PFSK-1 (cell line): ENCODE measurements around the gene DHDDS.

Experiments
- POLR2AphosphoS5 ChIP-seq: IDR thresholded peaks from 2 replicates; pipeline ENCODE4 v1.6.1; 2012; ENCODE audit warnings: low read depth, mild to moderate bottlenecking, control low read depth, low read length, moderate library complexity
- REST ChIP-seq, 2 experiments: IDR thresholded peaks; 2 replicates each; pipeline versions ENCODE4 v1.6.1 to v1.8.0; 2011 to 2012; ENCODE audit warnings: low read depth in 2 of 2, low read length in 2 of 2, control low read depth in 1 of 2, inconsistent platforms in 1 of 2, mild to moderate bottlenecking in 1 of 2, moderate library complexity in 1 of 2; ENCODE audit not compliant: insufficient read depth in 1 of 2
- SIN3A ChIP-seq: IDR thresholded peaks from 2 replicates; pipeline ENCODE4 v1.6.1; 2012; ENCODE audit warnings: mild to moderate bottlenecking, low read length, moderate library complexity, borderline replicate concordance; ENCODE audit not compliant: insufficient read depth
- TAF1 ChIP-seq: IDR thresholded peaks from 2 replicates; pipeline ENCODE4 v1.6.1; 2012; ENCODE audit warnings: low read length, control low read depth, borderline replicate concordance; ENCODE audit not compliant: insufficient read depth

GRCh38 chr1:26412180-26412840, 19.8 kb upstream of the DHDDS start:
- TF ChIP-seq REST (IDR thresholded peaks at IDR 0.05; ENCODE audit: insufficient read depth in 1 of 2, low read depth in 2 of 2, low read length in 2 of 2), result no peak
- no peak for TF ChIP-seq TAF1
- TF ChIP-seq POLR2AphosphoS5, result no peak
- no peak for TF ChIP-seq SIN3A
